Activated CD4-positive, alpha-beta T cell treated with anti-CD3 and anti-CD28 coated beads, Interleukin-2, amount 50 U/mL, for 4 hours (primary cell): Measurements from ENCODE around the gene AMELY.
"Not testable (repeated sequence)": the region's sequence is repeated elsewhere in the genome, so short reads cannot be mapped to it uniquely, and the experiment has no call there.

Experiments
- DNase-seq, 2 experiments: peaks; one replicate each; pipeline ENCODE4 v3.0.0-alpha.2; 2020

The AMELY gene, protein sequence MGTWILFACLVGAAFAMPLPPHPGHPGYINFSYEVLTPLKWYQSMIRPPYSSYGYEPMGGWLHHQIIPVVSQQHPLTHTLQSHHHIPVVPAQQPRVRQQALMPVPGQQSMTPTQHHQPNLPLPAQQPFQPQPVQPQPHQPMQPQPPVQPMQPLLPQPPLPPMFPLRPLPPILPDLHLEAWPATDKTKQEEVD

DNA sequence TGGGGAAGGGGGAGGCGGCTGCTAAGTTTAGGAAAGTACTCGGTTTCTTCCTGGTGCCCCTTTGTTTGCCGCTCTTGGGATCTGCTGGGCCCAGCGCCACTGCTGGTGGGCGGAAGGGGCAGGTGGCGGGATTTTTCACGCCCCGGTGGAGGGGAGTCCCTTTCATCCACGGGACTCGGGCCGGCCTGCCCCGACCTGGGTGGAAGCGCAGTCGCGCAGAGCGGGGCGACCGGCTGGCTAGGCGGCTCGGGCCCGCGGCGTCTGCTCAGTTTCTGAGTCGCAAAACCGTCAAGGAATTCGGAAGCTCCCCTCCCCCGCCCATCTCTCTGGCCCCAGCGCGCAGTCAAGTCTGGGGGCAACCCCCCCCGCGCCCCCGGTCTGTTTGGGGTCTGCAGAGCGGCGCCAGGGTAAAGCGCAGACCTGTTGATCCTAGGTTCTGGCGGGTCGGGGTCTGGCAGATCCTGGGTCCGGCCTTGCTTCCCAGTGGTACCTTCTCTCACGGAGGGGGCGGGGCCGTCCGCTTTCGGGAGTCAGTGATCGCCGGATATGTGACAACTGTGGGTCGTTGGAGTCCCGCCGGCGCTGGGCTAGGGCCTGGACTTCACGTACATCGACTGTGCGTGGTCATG lies at the start of gene AMELY:
Gene AMELY, minus strand, starts transcription at position 500 of the 629 bp plus-strand sequence. CDS start 39,144 bp downstream, outside the sequence.
- no peak for DNase-seq

DNA sequence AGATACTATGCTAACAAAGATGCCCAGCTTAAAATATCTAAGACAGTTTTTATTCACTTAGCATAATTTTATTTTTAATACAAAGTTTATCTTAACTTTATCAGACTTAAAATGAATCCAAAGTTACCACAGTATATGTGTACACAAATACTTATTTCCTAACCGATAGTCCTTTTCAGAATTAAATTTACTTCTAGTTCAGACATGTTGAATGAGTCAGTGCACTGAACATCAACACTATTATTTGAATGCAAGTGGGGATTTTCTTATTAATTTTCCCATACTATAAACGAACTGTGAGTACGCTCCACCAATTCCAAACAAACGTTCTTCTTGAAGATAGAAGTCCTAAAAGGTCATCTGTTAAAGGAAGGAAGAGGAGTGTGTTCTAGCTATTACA lies 38.4 kb upstream of the AMELY start:
- no peak for DNase-seq

DNA sequence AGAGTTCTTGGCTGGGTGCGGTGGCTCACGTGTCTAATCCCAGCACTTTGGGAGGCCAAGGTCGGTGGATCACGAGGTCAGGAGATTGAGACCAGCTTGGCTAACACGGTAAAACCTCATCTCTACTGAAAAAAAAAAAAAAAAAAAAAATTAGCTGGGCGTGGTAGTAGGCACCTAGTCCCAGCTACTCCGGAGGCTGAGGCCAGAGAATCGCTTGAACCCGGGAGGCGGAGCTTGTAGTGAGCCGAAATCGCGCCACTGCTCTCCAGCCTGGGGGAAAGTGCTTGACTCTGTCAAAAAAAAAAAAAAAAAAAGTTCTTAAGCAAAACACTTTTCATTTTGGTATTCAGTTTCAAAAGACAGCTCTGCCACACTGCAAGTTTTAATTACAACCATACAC lies 36.8 kb upstream of the AMELY start:
- DNase-seq: no peak

DNA sequence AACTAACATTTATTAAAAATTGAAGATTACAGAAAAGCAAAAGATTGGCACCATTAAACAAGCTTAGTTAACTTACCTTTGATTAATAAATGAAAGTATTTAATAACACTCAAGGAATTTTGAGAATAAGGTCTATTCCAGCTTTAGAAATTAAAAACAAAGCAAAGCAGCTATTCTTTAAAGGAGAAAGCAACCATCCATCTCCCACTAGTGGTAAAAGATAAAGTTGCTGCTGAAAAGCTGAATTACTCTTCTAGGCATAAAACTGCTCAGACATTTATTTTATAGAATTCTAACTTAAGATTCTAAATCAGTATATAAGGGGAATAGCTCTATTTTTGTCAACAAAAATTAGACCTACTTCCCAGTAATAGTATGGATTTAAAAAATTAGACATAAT lies 36.1 kb upstream of the AMELY start:
- no peak for DNase-seq

DNA sequence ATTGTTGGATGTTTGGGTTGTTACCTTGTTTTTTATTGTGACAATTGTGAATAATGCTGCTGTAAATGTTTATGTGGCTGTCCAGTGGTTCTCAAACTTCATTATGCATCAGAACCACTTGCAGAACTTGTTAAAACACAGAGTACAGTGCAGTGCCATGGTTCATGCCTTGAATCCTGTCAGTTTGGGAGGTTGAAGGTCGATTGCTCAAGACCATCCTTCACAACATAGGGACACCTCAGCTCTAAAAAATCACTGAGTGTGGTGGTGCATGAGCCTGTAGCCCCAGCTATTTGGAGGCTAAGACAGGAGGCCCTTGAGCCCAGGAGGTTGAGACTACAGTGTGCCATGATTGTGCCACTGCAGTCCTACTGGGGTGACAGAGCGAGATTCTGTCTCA lies 23.9 kb upstream of the AMELY start:
- DNase-seq: no peak

DNA sequence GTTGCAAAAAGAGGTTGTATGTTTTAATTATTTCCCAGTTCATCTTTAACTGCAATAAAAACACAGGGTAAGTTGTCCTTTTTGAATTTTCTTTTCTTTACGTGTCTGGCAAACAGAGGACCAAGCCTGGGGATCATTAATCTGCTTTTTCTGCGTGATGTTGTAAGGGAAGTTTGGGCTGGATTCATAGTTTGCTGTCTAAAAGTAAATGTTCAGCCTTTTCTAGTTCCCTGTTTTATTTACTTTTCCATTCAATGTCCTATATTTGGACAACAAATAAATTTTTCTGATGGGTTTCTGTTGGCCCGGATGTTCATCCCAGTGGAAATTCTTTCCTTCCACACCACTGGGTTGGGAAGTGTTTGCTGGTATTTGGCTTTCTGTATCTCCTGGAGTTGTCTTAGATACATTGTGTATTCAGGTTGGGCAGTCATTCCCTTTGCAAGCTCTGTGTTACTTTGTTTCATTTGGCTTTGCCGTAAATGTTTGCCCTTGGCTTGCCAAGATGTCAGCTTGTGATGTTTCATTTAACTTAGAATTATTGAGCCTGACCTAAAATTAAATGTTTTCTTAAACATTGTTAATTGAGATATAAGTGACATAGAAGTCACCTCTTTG lies 20.3 kb upstream of the AMELY start:
- DNase-seq: no peak

DNA sequence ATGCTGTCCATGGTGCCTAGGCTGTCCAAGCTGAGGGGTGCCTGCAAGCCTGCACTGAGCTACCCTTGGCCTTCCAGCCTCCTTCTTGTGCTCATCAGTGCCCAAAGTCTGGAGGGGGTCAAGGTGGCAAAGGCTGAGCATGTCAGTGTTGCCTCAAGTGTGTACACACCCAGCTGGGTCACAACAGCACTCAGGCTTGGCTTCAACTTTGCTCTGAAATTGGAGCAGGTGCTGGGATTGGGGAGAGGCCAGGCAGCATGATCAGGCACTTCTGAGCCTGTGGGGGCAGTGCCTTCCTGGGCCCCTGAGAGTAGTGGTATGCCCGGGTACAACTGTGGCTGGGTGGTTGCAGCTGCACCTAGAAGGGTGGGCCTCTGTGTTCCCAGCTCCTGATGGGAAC lies 17.7 kb upstream of the AMELY start:
- no peak for DNase-seq

DNA sequence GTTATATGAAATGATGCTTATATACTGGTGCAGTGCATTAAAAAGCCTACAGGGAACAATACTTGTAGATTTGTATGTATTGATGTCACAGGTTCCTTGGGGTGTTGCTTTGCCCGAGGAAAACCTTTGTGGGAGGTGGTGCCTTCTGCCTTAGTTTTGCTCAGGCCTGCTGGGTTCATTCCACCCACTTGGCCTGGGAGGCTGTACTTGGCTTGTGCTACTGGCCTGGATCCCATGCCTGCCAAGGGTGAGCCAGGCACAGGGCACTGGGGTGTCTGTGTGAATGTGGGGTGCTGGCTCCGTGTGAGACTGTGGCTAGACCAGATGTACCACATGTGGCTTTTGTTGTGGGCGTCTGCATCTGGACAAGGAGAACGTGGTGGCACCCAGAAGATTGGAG lies 16.7 kb upstream of the AMELY start:
- DNase-seq: no peak

DNA sequence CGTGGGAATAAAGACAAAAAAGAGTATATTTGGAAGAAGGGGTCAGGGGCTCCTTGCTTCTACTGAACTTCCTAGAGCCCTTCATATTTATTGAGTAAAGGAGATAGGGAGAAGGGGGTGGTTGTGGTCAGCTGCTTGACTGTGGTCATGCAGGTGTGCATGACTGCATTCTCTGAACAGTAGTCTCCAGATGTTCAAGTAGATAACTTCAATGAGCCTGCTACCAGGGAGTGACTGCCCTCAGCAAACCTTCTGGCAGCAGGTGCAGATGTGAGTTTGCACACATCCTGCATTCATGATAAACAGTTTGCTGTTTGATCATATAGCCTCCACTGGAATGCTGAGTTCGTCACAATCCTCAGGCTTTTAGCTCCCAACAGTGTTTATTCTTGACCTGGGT lies 9.5 kb upstream of the AMELY start:
- DNase-seq: no peak

DNA sequence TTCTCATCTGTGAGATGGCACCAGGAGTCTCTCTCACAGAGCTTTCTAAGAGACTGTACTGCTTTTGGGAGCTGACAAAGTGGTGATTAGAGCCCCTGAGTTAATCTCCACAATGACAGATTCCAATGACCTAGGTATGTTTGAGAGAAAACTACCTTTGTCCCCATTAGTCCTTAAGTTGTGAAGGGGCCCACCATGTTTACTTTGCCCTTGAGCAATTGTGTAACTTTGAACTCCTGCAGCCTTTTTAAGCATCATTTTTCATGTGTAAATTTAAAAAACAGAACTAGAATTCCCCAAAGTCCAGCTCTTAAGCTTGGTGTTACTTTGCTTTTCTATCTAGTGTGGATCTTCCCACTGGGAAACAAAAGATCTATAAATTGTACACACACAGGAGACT lies 1.8 kb upstream of the AMELY start:
- no peak for DNase-seq

DNA sequence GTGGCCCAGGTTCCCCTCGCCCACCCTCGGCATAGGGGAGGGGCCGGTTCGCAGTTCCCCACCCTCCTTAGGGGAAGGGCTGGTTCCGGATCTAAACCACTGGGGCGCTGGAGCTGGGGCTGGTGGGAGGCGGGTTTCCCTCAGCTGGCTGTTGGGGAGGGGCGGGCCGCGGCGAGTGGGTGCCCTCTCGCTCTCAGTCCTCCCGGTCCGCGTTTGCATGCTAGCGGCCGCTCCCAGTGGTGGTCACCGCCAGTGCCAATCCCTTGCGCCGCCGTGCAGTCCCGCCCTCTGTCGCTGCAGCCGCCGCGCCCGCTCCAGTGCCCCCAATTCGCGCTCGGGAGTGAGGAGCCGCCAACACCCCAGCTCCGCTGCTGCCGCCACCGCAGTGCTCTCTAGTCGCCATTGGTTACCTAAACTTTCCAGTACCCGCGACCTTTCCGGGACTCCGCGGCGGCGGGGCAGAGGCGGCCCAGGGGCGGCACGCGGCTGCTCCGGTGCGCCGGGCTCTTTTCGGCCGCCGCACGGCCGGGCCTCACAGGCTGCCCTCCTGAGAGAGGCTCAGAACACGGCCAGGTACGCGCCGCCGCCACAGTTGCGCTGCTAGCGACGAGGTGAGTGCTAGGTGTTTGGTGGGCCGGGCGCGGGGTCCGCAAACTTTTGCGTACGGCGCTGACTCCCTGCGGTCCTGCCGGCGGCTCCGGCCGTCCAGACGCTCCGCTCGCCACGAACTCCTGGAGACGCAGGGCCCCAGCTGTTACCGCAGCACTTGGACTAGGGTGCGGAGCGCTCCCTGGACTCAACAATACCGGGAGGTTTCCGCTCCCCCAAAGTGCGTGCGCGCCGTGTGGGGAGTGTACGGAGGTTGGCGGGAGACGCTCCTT lies 940 bp downstream of the AMELY start, which contains the start of gene TBL1Y:
Gene TBL1Y, plus strand, starts transcription at position 326 of the 881 bp plus-strand sequence. CDS start 114,388 bp downstream, outside the sequence.
- DNase-seq: no peak

DNA sequence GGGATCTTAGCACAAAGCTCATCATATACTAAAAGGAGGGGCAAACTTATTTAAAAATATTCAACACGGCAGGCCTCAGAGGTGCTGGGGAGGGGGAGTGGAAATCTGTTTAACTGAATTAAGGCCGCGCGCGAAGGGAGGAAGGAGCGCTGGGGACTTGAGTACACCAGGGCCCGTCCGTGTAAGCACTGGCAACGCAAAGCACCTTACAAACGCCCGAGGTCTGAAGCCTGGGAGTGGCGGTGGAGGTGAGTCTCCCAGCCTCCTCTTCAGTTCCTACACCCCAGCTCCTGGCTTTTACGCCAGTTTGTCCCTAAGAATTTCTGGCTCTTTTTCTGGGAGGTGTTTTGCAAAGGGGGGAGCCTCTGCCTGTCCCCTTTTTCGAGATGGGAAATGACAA lies 1.7 kb downstream of the AMELY start:
- DNase-seq: no peak

DNA sequence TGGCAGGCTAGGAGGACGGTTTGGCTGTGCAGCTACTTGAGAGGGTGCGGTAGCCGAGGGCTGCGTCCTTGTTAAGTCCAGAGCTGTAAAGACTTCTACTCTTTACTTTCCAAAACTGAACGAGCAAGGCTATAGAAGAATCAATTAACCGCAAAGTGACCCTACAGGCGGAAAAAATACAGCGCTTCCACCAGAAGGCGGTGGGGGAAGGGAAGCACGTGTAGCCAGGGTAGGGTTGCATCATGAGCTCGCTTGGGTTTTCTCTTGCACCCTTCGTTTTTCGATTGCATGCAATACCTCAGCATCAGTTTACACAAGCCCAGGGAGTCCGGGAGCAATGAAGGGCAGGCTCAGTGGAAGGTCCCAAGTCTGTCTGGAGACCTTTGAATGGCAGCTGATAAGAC lies 2.4 kb downstream of the AMELY start:
- DNase-seq: no peak

DNA sequence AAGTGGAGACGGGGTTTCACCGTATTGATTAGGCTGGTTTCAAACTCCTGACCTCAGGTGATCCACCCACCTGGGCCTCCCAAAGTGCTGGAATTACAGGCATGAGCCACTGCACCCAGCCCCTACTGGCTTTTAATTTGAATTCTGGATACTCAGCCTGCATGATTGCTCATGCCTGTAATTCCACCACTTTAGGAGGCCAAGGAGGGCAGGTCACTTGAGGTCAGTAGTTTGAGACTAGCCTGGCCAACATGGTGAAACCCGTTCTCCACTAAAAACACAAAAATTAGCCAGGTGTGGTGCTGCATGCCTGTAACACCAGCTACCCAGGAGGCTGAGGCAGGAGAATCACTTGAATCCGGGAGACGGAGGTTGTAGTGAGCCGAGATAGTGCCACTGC lies 3.5 kb downstream of the AMELY start:
- not testable (repeated sequence) for DNase-seq

DNA sequence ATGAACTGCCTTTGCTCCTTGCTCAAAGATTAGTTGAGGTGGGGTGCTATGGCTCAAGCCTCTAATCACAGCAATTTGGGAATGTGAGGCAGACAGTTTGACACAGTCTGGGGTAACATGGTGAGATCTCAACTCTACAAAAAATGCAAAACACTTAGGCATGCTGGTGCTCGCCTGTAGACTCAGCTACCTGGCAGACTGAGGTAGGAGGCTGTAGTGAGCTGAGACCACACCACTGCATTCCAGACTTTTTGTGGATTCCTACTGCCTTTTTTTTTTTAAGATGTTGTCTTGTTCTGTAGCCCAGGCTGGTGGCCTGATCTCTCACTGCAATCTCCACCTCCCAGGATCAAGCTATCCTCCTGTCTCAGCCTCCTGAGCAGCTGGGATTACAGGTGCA lies 4.0 kb downstream of the AMELY start:
- DNase-seq: no peak

DNA sequence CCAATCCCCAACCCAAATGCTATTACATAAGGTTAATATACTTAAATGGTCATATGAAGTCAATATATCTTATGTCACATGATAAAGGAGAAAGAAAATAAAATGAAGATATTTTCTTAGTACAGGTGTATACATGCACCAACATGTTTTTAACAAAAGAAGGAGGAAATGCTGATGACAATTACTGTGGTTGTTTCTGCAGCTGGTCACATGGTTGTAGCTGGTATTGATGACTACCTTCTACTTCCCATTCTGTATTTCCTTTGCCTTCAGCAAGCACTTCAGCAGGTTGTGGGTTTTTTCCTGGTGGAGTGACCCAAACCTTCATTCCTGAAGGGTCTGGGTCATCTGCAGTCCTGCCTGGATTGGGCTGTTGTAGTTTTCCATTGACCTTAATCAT lies 9.4 kb downstream of the AMELY start:
- DNase-seq: not testable (repeated sequence)

DNA sequence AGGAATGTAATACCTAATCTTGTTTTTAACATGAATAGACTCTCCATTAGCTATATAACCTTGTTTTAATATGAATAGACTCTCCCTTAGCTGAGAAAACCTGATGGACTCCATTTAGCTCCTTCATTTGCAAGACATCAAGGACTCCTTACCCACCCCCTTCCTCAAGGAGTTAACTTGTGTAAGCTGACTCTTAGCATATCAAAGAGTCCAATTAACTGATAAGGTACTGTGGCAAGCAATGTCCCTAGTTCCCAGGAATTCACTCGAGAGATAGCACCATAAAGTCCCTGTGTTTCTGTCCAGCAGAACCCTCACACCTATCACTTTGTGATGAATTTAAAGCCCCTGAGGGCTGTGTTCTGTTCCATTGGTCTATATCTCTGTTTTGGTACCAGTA lies 16.3 kb downstream of the AMELY start:
- no peak for DNase-seq

DNA sequence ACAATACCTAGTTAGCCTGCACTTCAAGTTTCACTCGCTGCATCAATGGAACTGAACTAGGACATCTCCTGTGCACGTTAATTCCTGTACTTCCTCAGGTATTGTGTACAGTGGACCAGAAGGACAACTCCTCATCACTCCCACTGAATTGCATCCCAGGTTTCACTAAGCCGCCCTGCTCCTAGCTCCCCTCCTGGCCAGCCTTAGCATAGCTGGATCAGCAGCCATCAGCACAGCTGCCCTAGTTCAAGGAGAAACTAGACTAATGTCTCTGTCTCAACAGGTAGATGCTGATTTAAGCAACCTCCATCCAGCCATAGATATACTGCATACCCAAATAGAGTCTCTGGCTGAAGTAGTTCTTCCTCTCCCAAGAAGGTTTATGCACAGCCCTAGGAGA lies 17.1 kb downstream of the AMELY start:
- DNase-seq: no peak

DNA sequence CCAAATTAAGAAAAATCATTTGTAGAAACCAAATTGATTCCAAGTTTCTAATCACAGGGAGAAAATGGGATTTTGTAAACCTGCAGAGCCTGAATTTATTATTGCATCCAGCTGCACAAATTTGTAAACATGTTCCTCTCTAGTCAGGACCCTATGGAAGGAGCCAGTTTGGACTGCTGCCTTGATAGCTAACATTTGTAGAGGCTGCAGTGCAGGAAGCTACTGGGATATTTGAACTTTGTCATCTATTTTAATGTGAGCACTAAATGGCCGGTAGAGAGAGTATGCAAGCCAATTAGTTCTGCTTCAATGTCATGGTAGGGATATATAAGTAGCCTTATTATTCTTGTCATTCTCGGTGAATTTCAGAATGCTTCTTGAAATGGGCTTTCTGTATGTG lies 62.2 kb downstream of the AMELY start:
- DNase-seq: no peak

DNA sequence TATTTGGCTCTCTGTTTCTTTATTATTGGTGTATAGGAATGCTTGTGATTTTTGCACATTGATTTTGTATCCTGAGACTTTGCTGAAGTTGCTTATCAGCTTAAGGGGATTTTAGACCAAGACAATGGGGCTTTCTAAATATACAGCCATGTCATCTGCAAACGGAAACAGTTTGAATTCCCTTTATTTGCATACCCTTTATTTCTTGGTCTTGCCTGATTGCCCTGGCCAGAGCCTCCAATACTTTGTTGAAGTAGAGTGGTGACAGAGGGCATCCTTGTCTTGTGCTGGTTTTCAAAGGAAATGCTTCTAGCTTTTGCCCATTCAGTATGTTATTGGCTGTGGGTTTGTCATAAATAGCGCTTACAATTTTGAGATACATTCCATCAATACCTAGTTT lies 68.9 kb downstream of the AMELY start:
- DNase-seq: not testable (repeated sequence)
